ENCODE data around the gene PRKRA. TPM values are rescaled to one million over a fixed set of nuclear protein-coding genes. Genes with fewer than 3 reads are reported as not detected.

The PRKRA gene
- total and polyA plus RNA-seq, 9 of the 15 experiments (the other 6 are each of a cell fraction or from before 2014, with no cell fraction given) = 14.1 to 78.1 (median 52.3) TPM

GRCh38 chr2:178414266-178415247 lies 36.4 kb downstream of the PRKRA start (continued):
- TF ChIP-seq ZNF146 (CRISPR knock-in tag; IDR thresholded peaks at IDR 0.05; ENCODE audit: unreplicated experiment) (no peak), E2F5 (CRISPR knock-in tag; IDR thresholded peaks at IDR 0.05) (peak; percentile 78), IRF2 (CRISPR knock-in tag; IDR thresholded peaks at IDR 0.05) (no peak), CHD2 (IDR thresholded peaks at IDR 0.05; ENCODE audit: low read depth, low read length) (peak; percentile 60), NCOA1 (IDR thresholded peaks at IDR 0.05; ENCODE audit: low read depth) (no peak), SRSF7 (optimal IDR thresholded peaks at IDR 0.05; ENCODE audit: low read depth, low read length) (no peak), ARID4B (CRISPR knock-in tag; IDR thresholded peaks at IDR 0.05) (peak; percentile 68), NFRKB (IDR thresholded peaks at IDR 0.05; ENCODE audit: low read depth) (peak; percentile 79), ZNF655 (CRISPR knock-in tag; IDR thresholded peaks at IDR 0.05) (no peak), CBX3 (IDR thresholded peaks at IDR 0.05; ENCODE audit: borderline replicate concordance in 1 of 2, low read length in 2 of 2) (peak in 1 of 2 experiments; percentile 97; a peak in 2 of 3 replicates), ZSCAN29 (IDR thresholded peaks at IDR 0.05) (no peak), ETS1 (conservative IDR thresholded peaks at IDR 0.05; ENCODE audit: control insufficient read depth, low read depth, low read length) (0 out of 2 replicates have a peak, but pooled peaks have one; percentile 41), ZNF174 (CRISPR knock-in tag; IDR thresholded peaks at IDR 0.05) (no peak), KDM2B (CRISPR knock-in tag; IDR thresholded peaks at IDR 0.05) (no peak)
- TF ChIP-seq, protein P1, sequence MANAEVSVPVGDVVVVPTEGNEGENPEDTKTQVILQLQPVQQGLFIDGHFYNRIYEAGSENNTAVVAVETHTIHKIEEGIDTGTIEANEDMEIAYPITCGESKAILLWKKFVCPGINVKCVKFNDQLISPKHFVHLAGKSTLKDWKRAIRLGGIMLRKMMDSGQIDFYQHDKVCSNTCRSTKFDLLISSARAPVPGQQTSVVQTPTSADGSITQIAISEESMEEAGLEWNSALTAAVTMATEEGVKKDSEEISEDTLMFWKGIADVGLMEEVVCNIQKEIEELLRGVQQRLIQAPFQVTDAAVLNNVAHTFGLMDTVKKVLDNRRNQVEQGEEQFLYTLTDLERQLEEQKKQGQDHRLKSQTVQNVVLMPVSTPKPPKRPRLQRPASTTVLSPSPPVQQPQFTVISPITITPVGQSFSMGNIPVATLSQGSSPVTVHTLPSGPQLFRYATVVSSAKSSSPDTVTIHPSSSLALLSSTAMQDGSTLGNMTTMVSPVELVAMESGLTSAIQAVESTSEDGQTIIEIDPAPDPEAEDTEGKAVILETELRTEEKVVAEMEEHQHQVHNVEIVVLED (CRISPR knock-in tag; IDR thresholded peaks at IDR 0.05) = peak; percentile 26; the same call in 1 of the 2 replicates

All from K562 (cell line).